ENCODE measurements around the gene GPR31.

Gene GPR31

DNA sequence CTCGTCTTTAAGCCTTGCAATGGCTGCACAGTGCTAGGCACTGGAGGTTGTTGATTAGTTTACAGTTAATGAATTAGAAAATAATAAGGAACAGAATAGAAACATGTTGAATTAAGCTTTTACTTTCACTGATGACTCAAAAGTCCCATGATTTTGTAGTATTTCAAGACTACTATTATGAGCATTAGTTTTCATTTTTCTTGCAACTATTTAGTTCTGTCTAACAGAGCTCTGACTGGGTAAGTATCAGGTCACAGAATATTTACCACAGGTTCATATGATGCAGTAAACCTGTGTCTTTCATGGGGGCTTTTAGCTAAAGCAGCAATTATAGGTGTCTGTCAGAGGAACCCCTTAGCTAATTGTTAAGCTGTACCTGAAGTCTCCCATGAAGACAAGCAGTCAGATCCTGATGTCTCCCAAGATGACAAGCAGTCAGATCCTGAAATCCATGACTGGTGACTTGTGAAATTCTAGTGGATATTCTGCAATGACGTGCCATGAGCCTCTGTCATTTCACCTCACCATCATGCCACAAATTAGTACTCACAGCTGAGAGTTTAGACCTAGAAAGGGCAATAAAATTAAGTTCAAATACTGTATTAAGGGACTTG lies 8.2 kb upstream of the GPR31 start:
- no peak for DNase-seq

- DNase-seq = no peak
Observed at GRCh38 chr6:167164261-167164660, 6.5 kb upstream of the GPR31 start.

GRCh38 chr6:167163476-167164011 lies 5.8 kb upstream of the GPR31 start:
- DNase-seq = no peak

GRCh38 chr6:167162591-167162990 lies 4.8 kb upstream of the GPR31 start:
- no peak for DNase-seq

GRCh38 chr6:167161851-167162467 lies 4.2 kb upstream of the GPR31 start:
- no peak for DNase-seq

- no peak for DNase-seq
Observed at GRCh38 chr6:167157414-167157813, 366 bp downstream of the GPR31 start.

GRCh38 chr6:167154895-167155294 lies 2.9 kb downstream of the GPR31 start:
- no peak for DNase-seq

- DNase-seq = no peak
Observed at GRCh38 chr6:167154291-167154690, 3.5 kb downstream of the GPR31 start.

DNA sequence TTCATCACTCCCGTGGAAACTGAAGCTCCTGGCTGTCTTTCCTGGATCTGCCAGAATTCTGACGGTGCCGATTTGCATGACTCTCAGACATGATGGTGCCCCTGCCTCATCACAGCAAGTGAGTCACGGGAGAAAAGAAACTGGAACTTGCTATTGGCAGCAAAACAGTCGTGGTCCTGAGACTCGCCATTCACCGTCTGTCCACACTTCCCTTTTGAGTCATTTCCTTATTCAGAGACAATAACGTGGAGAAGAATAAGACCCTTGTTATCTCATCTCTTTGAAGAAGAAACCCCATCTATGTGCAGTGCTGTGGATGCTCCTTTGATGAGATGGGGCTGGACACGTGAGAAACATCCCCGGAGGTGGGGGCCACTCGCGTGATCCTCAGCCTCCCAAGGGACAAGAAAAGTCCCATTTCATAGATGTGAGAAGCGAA lies 4.2 kb downstream of the GPR31 start:
- DNase-seq = peak; percentile 7

DNA sequence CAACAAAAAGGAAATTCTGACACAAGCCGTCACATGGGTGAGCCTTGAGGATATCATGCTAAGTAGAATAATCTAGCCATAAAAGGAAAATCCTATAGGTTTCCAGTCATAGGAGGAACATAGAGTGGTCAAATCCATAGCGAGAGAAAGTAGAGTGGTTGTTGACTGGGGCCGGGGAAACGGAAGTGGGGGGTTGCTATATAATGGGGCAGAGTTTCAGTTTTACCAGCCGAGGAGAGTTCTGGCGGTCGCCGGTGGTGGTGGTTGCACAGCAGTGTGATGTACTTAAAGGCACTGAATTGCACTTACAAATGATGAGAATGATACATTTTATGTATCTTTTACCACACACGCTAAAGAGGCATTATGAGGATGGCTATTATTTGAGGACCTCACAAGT lies 4.9 kb downstream of the GPR31 start:
- DNase-seq = no peak

- DNase-seq = no peak
Observed at GRCh38 chr6:167151648-167152047, 6.1 kb downstream of the GPR31 start.

DNA sequence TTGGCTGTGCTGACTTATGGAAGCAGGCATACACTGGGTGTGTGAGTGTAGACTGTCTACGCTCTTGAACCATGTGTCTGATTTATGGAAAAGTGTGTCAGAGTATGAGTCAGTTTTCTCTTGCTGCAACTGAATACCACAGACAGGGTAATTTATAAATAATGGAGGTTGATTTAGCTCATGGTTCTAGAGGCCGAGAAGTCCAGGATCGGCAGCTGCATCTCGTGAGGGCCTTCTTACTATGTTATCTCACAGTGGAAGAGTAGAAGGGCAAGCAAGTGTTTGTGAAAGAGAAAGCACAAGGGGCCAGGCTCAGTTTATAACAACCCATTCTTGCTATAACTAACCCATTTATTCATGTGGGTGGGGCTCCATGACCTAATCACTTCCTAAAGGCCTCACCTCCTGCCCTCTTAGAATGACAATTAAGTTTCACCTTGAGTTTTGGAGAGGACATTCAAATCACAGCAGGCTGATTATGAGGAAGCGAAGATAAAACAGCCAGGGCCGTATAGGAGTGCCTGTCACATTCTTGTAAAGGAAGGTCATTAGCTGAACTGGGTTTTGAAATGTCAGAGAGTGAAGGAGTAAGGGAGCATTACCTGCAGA lies 6.7 kb downstream of the GPR31 start:
- no peak for DNase-seq

GRCh38 chr6:167148997-167149396 lies 8.8 kb downstream of the GPR31 start:
- no peak for DNase-seq

DNA sequence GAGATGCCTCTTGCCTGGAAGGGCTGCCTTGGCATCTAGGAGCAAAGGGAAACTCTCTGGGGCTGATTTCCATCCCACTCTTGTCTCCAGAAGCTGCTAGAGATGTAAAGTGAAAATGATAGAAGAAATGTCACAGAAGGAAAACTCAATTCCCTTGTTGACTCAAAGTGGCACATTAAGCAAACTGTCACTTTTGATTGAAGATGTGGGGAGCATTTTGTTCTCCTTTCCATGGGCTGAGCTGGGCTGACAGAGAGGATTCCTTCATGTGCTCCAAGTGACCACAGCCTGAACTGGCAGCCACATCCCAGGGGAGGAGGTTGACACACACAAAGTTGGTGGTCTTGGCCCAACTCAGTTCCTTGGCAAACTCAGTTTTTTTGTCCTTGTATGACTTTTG lies 9.8 kb downstream of the GPR31 start:
- DNase-seq = no peak

GRCh38 chr6:167146977-167147376 lies 10.8 kb downstream of the GPR31 start:
- DNase-seq = no peak

- no peak for DNase-seq
Observed at GRCh38 chr6:167146135-167146534, 11.6 kb downstream of the GPR31 start.

DNA sequence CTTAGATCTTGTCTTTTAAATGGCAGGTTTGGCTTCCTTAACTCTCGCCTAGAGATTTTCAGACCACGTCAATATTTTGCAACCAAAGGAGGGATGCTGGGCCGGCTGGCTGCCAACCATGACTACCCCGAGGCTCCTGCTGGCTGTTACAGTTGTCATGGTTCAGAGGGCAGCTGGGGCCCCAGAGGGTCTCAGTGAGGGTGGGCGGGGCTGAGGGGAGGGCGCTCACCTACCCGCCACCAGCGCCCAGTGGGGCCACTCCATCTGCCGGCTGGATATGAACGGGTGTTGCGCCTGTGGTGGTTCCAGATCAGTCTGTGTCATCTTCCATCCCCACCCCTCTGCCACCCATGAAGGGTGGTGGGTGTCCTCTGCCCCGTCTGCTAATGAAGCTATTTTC lies 12.3 kb downstream of the GPR31 start:
- DNase-seq = no peak

- DNase-seq = no peak
Observed at GRCh38 chr6:167143041-167143440, 14.7 kb downstream of the GPR31 start.

DNA sequence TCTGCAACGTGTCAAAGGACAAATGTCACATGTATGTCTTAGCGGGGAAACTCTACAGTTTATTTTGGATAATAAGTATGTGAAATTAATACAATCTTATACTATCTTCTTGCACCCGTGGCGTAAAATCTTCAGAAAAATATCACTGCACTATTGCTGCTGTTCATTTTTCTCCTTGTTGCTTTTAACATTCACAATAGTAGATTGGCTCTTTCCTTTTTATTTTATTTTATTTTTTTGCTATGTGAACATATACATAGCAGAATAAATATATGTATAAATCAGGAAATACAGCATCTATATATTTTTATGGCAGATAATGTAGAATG lies 15.4 kb downstream of the GPR31 start:
- DNase-seq = no peak

GRCh38 chr6:167141667-167142432 lies 15.9 kb downstream of the GPR31 start:
- DNase-seq = no peak

GRCh38 chr6:167140589-167141474 lies 16.9 kb downstream of the GPR31 start:
- no peak for DNase-seq

GRCh38 chr6:167139761-167140160 lies 18.0 kb downstream of the GPR31 start:
- DNase-seq = no peak
